Calu3 (cell line): ENCODE data around the gene PLXNB2. TPM values are rescaled to one million over a fixed set of nuclear protein-coding genes. Genes with fewer than 3 reads are reported as not detected.
A peak's percentile ranks its signal among the peaks of the same experiment; 100 is the strongest.
"Not testable (repeated sequence)": the region's sequence is repeated elsewhere in the genome, so short reads cannot be mapped to it uniquely, and the experiment has no call there.

Experiments
- BruUV-seq: library from RNA; stranded (reverse); fragments of 400-500 nt; replicated peaks from 2 replicates; lab custom pipeline; 2021; lab: Mats Ljungman, UMichigan
- CTCF ChIA-PET: fragments of 300-600 bp; sonication (Branson Sonifier 250); formaldehyde crosslinking; loops from one replicate; lab custom pipeline; 2022; ENCODE audit warnings: antibody characterized with exemption; lab: Charles Lee
- DNase-seq: peaks from one replicate; pipeline ENCODE4 v3.0.0; 2022
- H3K27ac Mint-ChIP-seq: one replicate; pipeline ENCODE4 v1.8.0; 2022; ENCODE audit warnings: mixed read lengths; ENCODE audit not compliant: unreplicated experiment
- H3K27me3 Mint-ChIP-seq: one replicate; pipeline ENCODE4 v1.8.0; 2022; ENCODE audit warnings: mixed read lengths; ENCODE audit not compliant: unreplicated experiment
- H3K36me3 Mint-ChIP-seq: one replicate; pipeline ENCODE4 v1.8.0; 2022; ENCODE audit warnings: mild to moderate bottlenecking, moderate library complexity, mixed read lengths; ENCODE audit not compliant: insufficient read depth, unreplicated experiment
- H3K4me1 Mint-ChIP-seq: one replicate; pipeline ENCODE4 v1.8.0; 2022; ENCODE audit warnings: mild to moderate bottlenecking, low read depth, mixed read lengths; ENCODE audit not compliant: unreplicated experiment
- H3K4me3 Mint-ChIP-seq: one replicate; pipeline ENCODE4 v1.8.0; 2022; ENCODE audit warnings: mild to moderate bottlenecking, low read depth, moderate library complexity, mixed read lengths; ENCODE audit not compliant: unreplicated experiment
- H3K9me3 Mint-ChIP-seq: one replicate; pipeline ENCODE4 v1.8.0; 2022; ENCODE audit warnings: low read depth, mixed read lengths; ENCODE audit not compliant: unreplicated experiment
- CTCF ChIP-seq: fragments of 200-600 bp; IDR thresholded peaks from one replicate; pipeline ENCODE4 v1.8.0; 2022; ENCODE audit warnings: antibody characterized with exemption; ENCODE audit not compliant: unreplicated experiment
- intact Hi-C: fragments of 100-400 bp; cut with micrococcal nuclease; formaldehyde crosslinking; loops from one replicate; pipeline ENCODE4 v1.10.0; 2022; ENCODE audit not compliant: unreplicated experiment
- total RNA-seq: library from RNA; stranded (reverse); gene quantifications from 2 replicates; pipeline ENCODE4 v1.2.3, GENCODE V29; 2022

PLXNB2 gene
- total RNA-seq, 1 experiment from 2014 or later, result 298 TPM

- BruUV-seq, result TSS peak; percentile 79
- intact Hi-C loops, result no loop called here
- CTCF ChIA-PET, result interaction anchor here (0.6 to 1.4 kb wide), 2 partner anchors 18 to 288 kb away, joined by 3 to 5 read pairs; no protein-coding TSS in a partner anchor
Measured at GRCh38 chr22:50275181-50276055, 32.0 kb downstream of the PLXNB2 start.

GRCh38 chr22:50274771-50275170, 32.7 kb downstream of the PLXNB2 start:
- CTCF ChIA-PET, result no interaction called here
- no peak for DNase-seq
- no peak for TF ChIP-seq CTCF
- Mint-ChIP-seq H3K27me3 (no peaks in the 10 kb centered on the region), H3K9me3 (no peaks in the 10 kb centered on the region), H3K4me1 (peaks cover 10% of the 10 kb centered on the region), H3K27ac (no peak overlapping the region), H3K36me3 (peaks cover 84% of the 10 kb centered on the region), H3K4me3 (no peak overlapping the region)
- intact Hi-C loops, result loop anchor here (5.0 kb wide), 1 partner anchor 53 kb away; the partner anchor contains the start of gene DENND6B
- no TSS peak for BruUV-seq

More at GRCh38 chr22:50275181-50276055, 32.0 kb downstream of the PLXNB2 start:
- Mint-ChIP-seq H3K27me3 (no peaks in the 10 kb centered on the region), H3K9me3 (no peaks in the 10 kb centered on the region), H3K36me3 (peaks cover 79% of the 10 kb centered on the region), H3K4me1 (peaks cover 10% of the 10 kb centered on the region), H3K4me3 (no peak overlapping the region), H3K27ac (no peak overlapping the region)
- no peak for DNase-seq
- no peak for TF ChIP-seq CTCF

- no TSS peak for BruUV-seq
- peak overlapping the region; percentile 52 for H3K27ac Mint-ChIP-seq
- CTCF ChIA-PET, result no interaction called here
Measured at GRCh38 chr22:50274311-50274710, 33.1 kb downstream of the PLXNB2 start.

GRCh38 chr22:50273781-50274180, 33.7 kb downstream of the PLXNB2 start:
- intact Hi-C loops, result loop anchor here (5.0 kb wide), 1 partner anchor 54 kb away; the partner anchor contains the start of gene DENND6B
- DNase-seq, H3K4me3 Mint-ChIP-seq, CTCF ChIA-PET, H3K9me3 Mint-ChIP-seq, H3K27me3 Mint-ChIP-seq, BruUV-seq: not testable (repeated sequence)
- Mint-ChIP-seq H3K4me1 (peaks cover 18% of the 10 kb centered on the region), H3K27ac (peak overlapping the region; percentile 52), H3K36me3 (peaks cover 83% of the 10 kb centered on the region)

More at GRCh38 chr22:50274311-50274710, 33.1 kb downstream of the PLXNB2 start:
- Mint-ChIP-seq H3K9me3 (no peaks in the 10 kb centered on the region), H3K4me1 (peaks cover 13% of the 10 kb centered on the region), H3K4me3 (no peak overlapping the region), H3K27me3 (no peaks in the 10 kb centered on the region), H3K36me3 (peaks cover 84% of the 10 kb centered on the region)
- DNase-seq, result peak; percentile 60
- peak; percentile 44 for TF ChIP-seq CTCF
- intact Hi-C loops, result loop anchor here (5.0 kb wide), 1 partner anchor 53 kb away; the partner anchor contains the start of gene DENND6B

- BruUV-seq, DNase-seq, H3K4me3 Mint-ChIP-seq, H3K27ac Mint-ChIP-seq, H3K27me3 Mint-ChIP-seq, H3K9me3 Mint-ChIP-seq: not testable (repeated sequence)
- Mint-ChIP-seq H3K36me3 (peaks cover 83% of the 10 kb centered on the region), H3K4me1 (peaks cover 22% of the 10 kb centered on the region)
- CTCF ChIA-PET, result interaction anchor here (0.7 kb wide), 1 partner anchor 10 kb away, joined by 4 read pairs; no protein-coding TSS in a partner anchor
- intact Hi-C loops, result loop anchor here (5.0 kb wide), 1 partner anchor 54 kb away; the partner anchor contains the start of gene DENND6B
Measured at GRCh38 chr22:50273352-50273751, 34.1 kb downstream of the PLXNB2 start.
